HEK293 (cell line): ENCODE measurements around the gene HCN4.

Experiments used
- CTCF ChIA-PET: fragments of 350-600 bp; formaldehyde crosslinking; extraction: SDS; loops from one replicate; lab custom pipeline; 2021; ENCODE audit warnings: antibody characterized with exemption; lab: Yijun Ruan, JAX
- POLR2A ChIA-PET: fragments of 300-600 bp; formaldehyde crosslinking; extraction: SDS; loops from one replicate; lab custom pipeline; 2020; ENCODE audit warnings: antibody characterized with exemption, inconsistent platforms; lab: Yijun Ruan, JAX
- H3K27ac ChIP-seq: fragments of 200-500 bp; sonication (Bioruptor generic); 2 replicates; pipeline ENCODE4 v1.5.1; 2014; ENCODE audit warnings: low read depth, low read length, control low read depth, inconsistent platforms; ENCODE audit errors: extremely low read depth
- H3K36me3 ChIP-seq, 2 experiments: fragments of 200-500 bp in 1 of 2; sonication (Bioruptor generic) in 1 of 2; 1 replicate in 1 of 2; 2 replicates in 1 of 2; pipeline ENCODE4 v1.5.1; 2014 to 2017; ENCODE audit warnings: inconsistent platforms in 2 of 2, low read length in 2 of 2; ENCODE audit not compliant: control insufficient read depth in 2 of 2, insufficient read depth in 1 of 2
- H3K4me1 ChIP-seq: fragments of 200-500 bp; sonication (Bioruptor generic); 2 replicates; pipeline ENCODE4 v1.5.1; 2014; ENCODE audit warnings: mild to moderate bottlenecking, low read length, inconsistent platforms; ENCODE audit not compliant: control insufficient read depth, insufficient read depth
- H3K4me3 ChIP-seq: 2 replicates; pipeline ENCODE4 v1.5.1; 2011; ENCODE audit warnings: low read depth, mild to moderate bottlenecking, control low read depth, low read length, moderate library complexity
- H3K9me3 ChIP-seq: fragments of 200-500 bp; sonication (Bioruptor generic); 2 replicates; pipeline ENCODE4 v1.5.1; 2014; ENCODE audit warnings: low read depth, low read length, inconsistent platforms; ENCODE audit not compliant: control insufficient read depth, insufficient read depth
- EGR2 ChIP-seq: fragments of 450-650 bp; formaldehyde crosslinking; IDR thresholded peaks from 2 replicates; pipeline ENCODE4 v1.5.1; 2016; ENCODE audit warnings: low read depth, missing biosample characterization, missing genetic modification characterization
- GLIS1 ChIP-seq: fragments of 450-650 bp; formaldehyde crosslinking; IDR thresholded peaks from 2 replicates; pipeline ENCODE4 v1.5.1; 2016; ENCODE audit warnings: missing biosample characterization, missing genetic modification characterization
- KLF8 ChIP-seq: fragments of 450-650 bp; formaldehyde crosslinking; IDR thresholded peaks from 2 replicates; pipeline ENCODE4 v1.5.1; 2016; ENCODE audit warnings: missing biosample characterization, missing genetic modification characterization
- ZBTB48 ChIP-seq: fragments of 450-650 bp; formaldehyde crosslinking; IDR thresholded peaks from 2 replicates; pipeline ENCODE4 v1.5.1; 2016; ENCODE audit warnings: missing biosample characterization, missing genetic modification characterization
- ZFHX2 ChIP-seq: fragments of 450-650 bp; formaldehyde crosslinking; conservative IDR thresholded peaks from 2 replicates; pipeline ENCODE4 v1.5.1; 2016; ENCODE audit warnings: missing biosample characterization, missing genetic modification characterization
- ZNF132 ChIP-seq: fragments of 450-650 bp; formaldehyde crosslinking; IDR thresholded peaks from 2 replicates; pipeline ENCODE4 v1.5.1; 2017; ENCODE audit warnings: missing biosample characterization, missing genetic modification characterization, borderline replicate concordance
- ZNF341 ChIP-seq: fragments of 450-650 bp; formaldehyde crosslinking; IDR thresholded peaks from 2 replicates; pipeline ENCODE4; 2016; ENCODE audit warnings: low read depth, missing biosample characterization, missing genetic modification characterization
- ZNF404 ChIP-seq: fragments of 450-650 bp; formaldehyde crosslinking; IDR thresholded peaks from 2 replicates; pipeline ENCODE4 v1.5.1; 2017; ENCODE audit warnings: missing biosample characterization, missing genetic modification characterization
- ZNF423 ChIP-seq: fragments of 450-650 bp; formaldehyde crosslinking; IDR thresholded peaks from 2 replicates; pipeline ENCODE4 v1.5.1; 2016; ENCODE audit warnings: missing biosample characterization, missing genetic modification characterization
- ZNF623 ChIP-seq: fragments of 450-650 bp; formaldehyde crosslinking; IDR thresholded peaks from 2 replicates; pipeline ENCODE4 v1.5.1; 2016; ENCODE audit warnings: missing biosample characterization, missing genetic modification characterization
- ZNF624 ChIP-seq: fragments of 450-650 bp; formaldehyde crosslinking; IDR thresholded peaks from 2 replicates; pipeline ENCODE4 v1.5.1; 2017; ENCODE audit warnings: missing biosample characterization, missing genetic modification characterization
- ZNF629 ChIP-seq: fragments of 450-650 bp; formaldehyde crosslinking; IDR thresholded peaks from 2 replicates; pipeline ENCODE4 v1.5.1; 2017; ENCODE audit warnings: missing biosample characterization, missing genetic modification characterization
- ZNF664 ChIP-seq: fragments of 450-650 bp; formaldehyde crosslinking; IDR thresholded peaks from 2 replicates; pipeline ENCODE4 v1.5.1; 2016; ENCODE audit warnings: missing biosample characterization, missing genetic modification characterization
- ZNF768 ChIP-seq: fragments of 450-650 bp; formaldehyde crosslinking; IDR thresholded peaks from 2 replicates; pipeline ENCODE4 v1.5.1; 2018; ENCODE audit warnings: missing biosample characterization, mild to moderate bottlenecking, missing genetic modification characterization
- ZNF830 ChIP-seq: fragments of 450-650 bp; IDR thresholded peaks from 2 replicates; pipeline ENCODE4 v1.5.0; 2018; ENCODE audit warnings: missing biosample characterization, missing genetic modification characterization, low read depth, mild to moderate bottlenecking, moderate library complexity
- ZSCAN23 ChIP-seq: fragments of 450-650 bp; formaldehyde crosslinking; IDR thresholded peaks from 2 replicates; pipeline ENCODE4 v1.5.1; 2016; ENCODE audit warnings: missing biosample characterization, missing genetic modification characterization
- ZXDB ChIP-seq: fragments of 450-650 bp; formaldehyde crosslinking; IDR thresholded peaks from 2 replicates; pipeline ENCODE4 v1.5.1; 2016; ENCODE audit warnings: missing biosample characterization, missing genetic modification characterization
- TF ChIP-seq, protein P1 (sequence below): fragments of 450-650 bp; formaldehyde crosslinking; IDR thresholded peaks from 2 replicates; pipeline ENCODE4 v1.5.1; 2016; ENCODE audit warnings: missing biosample characterization, missing genetic modification characterization

HCN4 gene

DNA sequence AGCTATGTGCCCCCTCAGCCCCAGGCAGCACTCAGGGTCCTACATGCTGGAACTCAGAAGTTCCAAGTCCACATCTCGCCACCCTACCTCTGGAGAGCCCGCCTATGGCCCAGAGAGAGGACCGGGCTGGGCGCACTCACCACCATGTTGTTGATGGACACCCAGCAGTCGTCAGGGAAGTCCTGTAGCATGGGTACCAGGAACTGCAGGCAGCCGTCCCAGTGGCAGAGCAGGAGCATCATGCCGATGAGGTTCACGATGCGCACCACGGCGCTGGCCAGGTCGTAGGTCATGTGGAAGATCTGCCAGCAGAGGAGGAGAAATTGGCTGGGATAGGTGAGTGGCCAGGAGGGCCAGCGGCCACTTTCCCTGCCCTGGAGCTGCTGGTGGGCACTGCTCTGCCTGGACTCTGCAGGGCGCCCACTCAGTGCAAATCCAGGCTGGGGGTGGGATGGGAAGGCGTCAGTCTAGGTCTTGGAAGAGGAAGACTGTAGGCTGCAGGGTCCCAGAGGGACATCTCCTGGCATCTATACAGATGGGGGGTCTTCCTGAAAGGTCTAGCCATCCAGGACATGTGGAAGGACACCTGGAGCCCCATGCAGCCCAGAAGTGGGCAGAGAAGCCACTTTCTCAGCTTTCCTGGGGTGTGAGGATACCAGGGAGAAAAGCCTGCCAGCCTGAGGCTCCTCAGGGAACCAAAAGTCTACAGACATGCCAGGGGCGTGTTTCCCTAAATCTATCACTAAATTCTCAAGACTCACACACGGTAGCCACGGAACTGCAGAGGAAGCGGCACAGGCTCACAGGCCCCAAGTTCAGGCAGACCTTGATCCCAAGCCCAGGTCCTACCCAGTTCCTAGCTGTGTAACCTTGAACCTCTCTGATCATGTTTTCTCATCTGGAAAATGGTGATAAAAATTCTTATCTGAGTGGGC lies 36.5 kb downstream of the HCN4 start:
- POLR2A ChIA-PET = no interaction called here
- Histone ChIP-seq H3K9me3 (no peaks in the 10 kb centered on the region), H3K4me1 (no peaks in the 10 kb centered on the region), H3K36me3 (no peaks in the 10 kb centered on the region), H3K4me3 (no peak overlapping the region), H3K27ac (no peak overlapping the region)
- CTCF ChIA-PET = interaction anchor here (0.7 to 1.1 kb wide), 3 partner anchors 26 to 377 kb away, joined by 3 read pairs; no protein-coding TSS in a partner anchor
- TF ChIP-seq ZFHX2 (tag by site-specific recombination) (peak; percentile 17; the same call in 1 of the 2 replicates), ZSCAN23 (tag by site-specific recombination) (no peak)

DNA sequence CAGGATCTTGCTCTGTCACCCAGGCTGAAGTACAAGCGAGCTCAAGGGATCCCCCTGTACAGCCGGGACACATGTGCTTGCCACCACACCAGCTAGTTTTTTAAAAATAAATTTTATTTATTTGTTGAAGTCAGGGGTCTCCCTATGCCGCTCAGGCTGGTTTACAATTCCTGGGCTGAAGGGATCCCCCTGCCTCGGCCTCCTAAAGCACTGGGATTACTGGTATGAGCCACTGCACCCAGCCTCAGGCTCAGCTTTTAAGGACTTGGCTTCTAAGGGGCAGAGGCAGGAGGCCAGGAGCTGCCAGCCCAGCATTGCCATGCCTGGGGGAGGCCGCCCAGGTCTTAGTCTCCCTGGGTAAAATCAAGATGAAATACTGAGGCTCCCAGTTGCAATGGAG lies 37.3 kb downstream of the HCN4 start:
- ChIA-PET POLR2A (no interaction called here), CTCF (no interaction called here)
- no peaks in the 10 kb centered on the region for H3K4me1 ChIP-seq
- no peaks in the 10 kb centered on the region for H3K36me3 ChIP-seq
- H3K9me3 ChIP-seq = no peaks in the 10 kb centered on the region
- TF ChIP-seq ZNF629 (tag by site-specific recombination) (no peak), ZNF664 (no peak), ZNF132 (no peak), ZNF423 (no peak), ZNF341 (tag by site-specific recombination) (no peak), ZNF768 (tag by site-specific recombination) (no peak), ZNF404 (tag by site-specific recombination) (no peak), ZBTB48 (tag by site-specific recombination) (no peak), ZNF623 (tag by site-specific recombination) (no peak), KLF8 (tag by site-specific recombination) (no peak)
- TF ChIP-seq, protein P1, sequence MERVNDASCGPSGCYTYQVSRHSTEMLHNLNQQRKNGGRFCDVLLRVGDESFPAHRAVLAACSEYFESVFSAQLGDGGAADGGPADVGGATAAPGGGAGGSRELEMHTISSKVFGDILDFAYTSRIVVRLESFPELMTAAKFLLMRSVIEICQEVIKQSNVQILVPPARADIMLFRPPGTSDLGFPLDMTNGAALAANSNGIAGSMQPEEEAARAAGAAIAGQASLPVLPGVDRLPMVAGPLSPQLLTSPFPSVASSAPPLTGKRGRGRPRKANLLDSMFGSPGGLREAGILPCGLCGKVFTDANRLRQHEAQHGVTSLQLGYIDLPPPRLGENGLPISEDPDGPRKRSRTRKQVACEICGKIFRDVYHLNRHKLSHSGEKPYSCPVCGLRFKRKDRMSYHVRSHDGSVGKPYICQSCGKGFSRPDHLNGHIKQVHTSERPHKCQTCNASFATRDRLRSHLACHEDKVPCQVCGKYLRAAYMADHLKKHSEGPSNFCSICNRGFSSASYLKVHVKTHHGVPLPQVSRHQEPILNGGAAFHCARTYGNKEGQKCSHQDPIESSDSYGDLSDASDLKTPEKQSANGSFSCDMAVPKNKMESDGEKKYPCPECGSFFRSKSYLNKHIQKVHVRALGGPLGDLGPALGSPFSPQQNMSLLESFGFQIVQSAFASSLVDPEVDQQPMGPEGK (tag by site-specific recombination) = no peak
- no peak overlapping the region for H3K27ac ChIP-seq
- H3K4me3 ChIP-seq = no peak overlapping the region

DNA sequence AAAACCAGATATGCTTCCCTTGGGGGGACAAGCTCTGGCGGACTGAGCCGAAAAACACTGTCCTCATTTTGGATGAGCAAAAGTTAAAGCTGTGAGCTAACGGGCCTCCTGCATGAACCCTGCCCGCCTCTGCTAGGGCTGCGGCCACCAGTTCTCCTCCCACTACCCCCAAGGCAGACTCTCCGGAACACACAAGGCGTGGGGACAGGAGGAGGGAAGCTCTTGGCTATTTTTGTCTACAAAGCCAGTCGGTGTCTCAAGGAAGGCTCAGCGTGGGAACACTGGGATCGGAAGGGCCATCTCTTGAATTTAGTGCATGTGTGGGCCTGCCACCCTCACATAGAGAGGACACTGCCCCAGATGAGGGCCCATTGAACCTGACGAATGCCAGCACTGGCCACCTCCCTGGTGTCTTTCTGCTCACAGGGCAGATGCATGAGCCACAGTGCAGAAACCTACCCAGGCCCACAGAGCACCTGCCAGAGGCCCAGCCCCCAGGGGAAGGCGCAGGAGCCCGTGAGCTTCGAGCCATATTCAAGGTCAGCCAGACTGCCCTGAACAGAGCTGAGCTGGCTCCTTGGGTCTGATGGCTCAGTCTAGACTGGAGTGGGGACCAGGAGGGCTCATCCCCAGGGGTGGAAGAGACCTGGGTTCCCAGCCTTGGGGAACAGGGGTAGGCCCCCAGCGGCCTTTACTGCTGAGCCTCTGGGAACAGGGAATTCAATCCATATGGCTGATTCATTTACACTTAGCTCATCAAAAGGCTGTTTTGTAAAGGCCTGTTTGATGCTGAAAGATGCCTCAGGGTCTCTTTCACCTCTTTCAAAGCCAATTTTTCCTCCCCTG lies 38.3 kb downstream of the HCN4 start:
- Histone ChIP-seq H3K36me3 (no peaks in the 10 kb centered on the region), H3K27ac (no peak overlapping the region), H3K4me3 (no peak overlapping the region), H3K4me1 (no peaks in the 10 kb centered on the region)
- POLR2A ChIA-PET = no interaction called here
- CTCF ChIA-PET = interaction anchor here (0.6 kb wide), 1 partner anchor 18 kb away, joined by 3 read pairs; no protein-coding TSS in a partner anchor
- TF ChIP-seq ZNF624 (no peak), ZNF132 (no peak), ZFHX2 (tag by site-specific recombination) (peak; percentile 14; the same call in 1 of the 2 replicates), ZXDB (no peak), ZNF629 (tag by site-specific recombination) (no peak), EGR2 (tag by site-specific recombination) (peak; percentile 54; the same call in 1 of the 2 replicates), ZNF830 (no peak), GLIS1 (peak; percentile 63)
- TF ChIP-seq, all 188 proteins: peak for 3
- H3K9me3 ChIP-seq = no peaks in the 10 kb centered on the region
